HepG2 (cell line): ENCODE measurements around the gene C1orf21. TPM values are rescaled to one million over a fixed set of nuclear protein-coding genes. Genes with fewer than 3 reads are reported as not detected.

Experiments used
- ATAC-seq: fragments of 200-7000 bp; cut with Tn5 transposase; 3 replicates; pipeline ENCODE4 v1.9.1; 2020; ENCODE audit warnings: mild to moderate bottlenecking, moderate library complexity
- BruUV-seq: library from RNA; stranded (reverse); fragments of 400-500 nt; replicated peaks from 2 replicates; lab custom pipeline; 2021; lab: Mats Ljungman, UMichigan
- CTCF ChIA-PET: fragments of 300-600 bp; formaldehyde crosslinking; extraction: SDS; loops from one replicate; lab custom pipeline; 2021; ENCODE audit warnings: low total read pairs, inconsistent platforms, low intra/inter-chr PET ratio; lab: Yijun Ruan, JAX
- POLR2A ChIA-PET: fragments of 350-600 bp; sonication (Branson Sonifier 250); formaldehyde crosslinking; loops from one replicate; lab custom pipeline; 2020; ENCODE audit warnings: antibody characterized with exemption, inconsistent platforms; lab: Yijun Ruan, JAX
- DNase-seq: peaks from one replicate; pipeline ENCODE4 v3.0.0-alpha.2; 2015; ENCODE audit warnings: low spot score
- FAIRE-seq: peaks from 3 replicates; lab custom pipeline; 2011; peaks lifted over from hg19 to GRCh38; lab: Jason Lieb, UNC
- H2AFZ ChIP-seq: one replicate; pipeline ENCODE4 v1.6.1; 2011; ENCODE audit warnings: low read length, inconsistent platforms
- H3K27ac ChIP-seq: fragments of 300-600 bp; 3 replicates; pipeline ENCODE4 v1.8.0; 2011; ENCODE audit warnings: mixed run types, mild to moderate bottlenecking, mixed read lengths, low read length, inconsistent platforms; ENCODE audit not compliant: insufficient read depth; ENCODE audit errors: extremely low read length
- H3K27me3 ChIP-seq, 2 experiments: fragments of 200-600 bp in 1 of 2; 2 replicates in 1 of 2; 3 replicates in 1 of 2; pipeline versions ENCODE4 v1.6.0 to v1.8.0; 2011; ENCODE audit warnings: low read length in 2 of 2, mild to moderate bottlenecking in 2 of 2, moderate library complexity in 2 of 2, inconsistent platforms in 1 of 2; ENCODE audit not compliant: insufficient read depth in 2 of 2, control insufficient read depth in 1 of 2
- H3K36me3 ChIP-seq, 2 experiments: fragments of 200-600 bp in 1 of 2; replicated peaks in 1 of 2; 2 replicates in 1 of 2; 3 replicates in 1 of 2; pipeline versions ENCODE4 v1.5.1 to v1.8.0; 2011; ENCODE audit warnings: low read length in 2 of 2, inconsistent platforms in 1 of 2; ENCODE audit not compliant: insufficient read depth in 2 of 2, control insufficient read depth in 1 of 2
- H3K4me1 ChIP-seq: 2 replicates; pipeline ENCODE4 v1.5.1; 2012; ENCODE audit warnings: low read length, inconsistent platforms; ENCODE audit not compliant: insufficient read depth
- H3K4me2 ChIP-seq: 2 replicates; pipeline ENCODE4 v1.6.0; 2011; ENCODE audit warnings: low read depth, low read length, inconsistent platforms
- H3K4me3 ChIP-seq, 3 experiments: fragments of 200-600 bp in 1 of 3; sonication (generic), shearing (Covaris generic) in 1 of 3; replicated peaks in 1 of 3; 2 replicates each; pipeline ENCODE4 v1.5.1; 2011 to 2016; ENCODE audit warnings: low read length in 3 of 3, inconsistent platforms in 2 of 3, low read depth in 2 of 3, mild to moderate bottlenecking in 2 of 3, control low read depth in 1 of 3, mixed read lengths in 1 of 3; ENCODE audit not compliant: insufficient read depth in 1 of 3
- H3K79me2 ChIP-seq: one replicate; pipeline ENCODE4 v1.6.1; 2011; ENCODE audit warnings: low read length, inconsistent platforms; ENCODE audit not compliant: insufficient read depth
- H3K9ac ChIP-seq: 2 replicates; pipeline ENCODE4 v1.6.0; 2011; ENCODE audit warnings: mild to moderate bottlenecking, low read depth, low read length, inconsistent platforms; ENCODE audit not compliant: insufficient read depth
- H3K9me3 ChIP-seq: 2 replicates; pipeline ENCODE4 v1.5.1; 2012; ENCODE audit warnings: mild to moderate bottlenecking, low read length
- H4K20me1 ChIP-seq: 2 replicates; pipeline ENCODE4 v1.6.0; 2011; ENCODE audit warnings: inconsistent platforms, mild to moderate bottlenecking, low read length, moderate library complexity; ENCODE audit not compliant: insufficient read depth
- ARID2 ChIP-seq: sonication (generic); formaldehyde crosslinking; IDR thresholded peaks from 2 replicates; pipeline ENCODE4 v1.8.1; 2022; ENCODE audit warnings: mild to moderate bottlenecking, missing genetic modification reagents, borderline replicate concordance
- FOXK2 ChIP-seq: fragments of 450-650 bp; IDR thresholded peaks from 2 replicates; pipeline ENCODE4 v1.6.1; 2016
- FOXP1 ChIP-seq, 2 experiments: fragments of 450-650 bp in 1 of 2; IDR thresholded peaks; 2 replicates each; pipeline ENCODE4 v1.6.1; 2017 to 2018; ENCODE audit warnings: antibody characterized with exemption in 1 of 2
- GLI4 ChIP-seq: sonication (generic); formaldehyde crosslinking; IDR thresholded peaks from 2 replicates; pipeline ENCODE4 v1.5.1; 2020; ENCODE audit warnings: missing genetic modification reagents, mild to moderate bottlenecking, moderate library complexity, borderline replicate concordance
- HCFC1 ChIP-seq: fragments of 150-350 bp; IDR thresholded peaks from 2 replicates; pipeline ENCODE4 v1.6.1; 2014; ENCODE audit warnings: low read depth, low read length
- KDM4B ChIP-seq: sonication (generic); formaldehyde crosslinking; IDR thresholded peaks from 2 replicates; pipeline ENCODE4 v1.4.0; 2020; ENCODE audit warnings: missing genetic modification reagents
- KLF12 ChIP-seq: sonication (generic); formaldehyde crosslinking; IDR thresholded peaks from 2 replicates; pipeline ENCODE4 v1.4.0; 2020; ENCODE audit warnings: missing genetic modification reagents, borderline replicate concordance
- KLF16 ChIP-seq, 2 experiments: sonication (generic) in 1 of 2; formaldehyde crosslinking in 1 of 2; IDR thresholded peaks; 2 replicates each; pipeline versions ENCODE4 v1.6.1 to v1.8.0; 2016 to 2023; ENCODE audit warnings: missing genetic modification reagents in 2 of 2, missing compliant biosample characterization in 1 of 2
- MTF2 ChIP-seq: sonication (generic); formaldehyde crosslinking; IDR thresholded peaks from 2 replicates; pipeline ENCODE4 v1.5.0; 2020; ENCODE audit warnings: missing genetic modification reagents, borderline replicate concordance
- NCOA2 ChIP-seq: sonication (generic); formaldehyde crosslinking; IDR thresholded peaks from 2 replicates; pipeline ENCODE4 v1.8.0; 2022; ENCODE audit warnings: inconsistent platforms
- PITX1 ChIP-seq: sonication (generic); formaldehyde crosslinking; IDR thresholded peaks from 2 replicates; pipeline ENCODE4 v1.5.1; 2020; ENCODE audit warnings: mild to moderate bottlenecking, missing genetic modification reagents
- ZFP1 ChIP-seq: IDR thresholded peaks from 2 replicates; pipeline ENCODE4 v1.6.1; 2016
- ZNF296 ChIP-seq: sonication (generic); formaldehyde crosslinking; conservative IDR thresholded peaks from 2 replicates; pipeline ENCODE4 v1.5.0; 2020; ENCODE audit warnings: mild to moderate bottlenecking, missing genetic modification reagents
- ZNF564 ChIP-seq: sonication (generic); formaldehyde crosslinking; IDR thresholded peaks from 2 replicates; pipeline ENCODE4 v1.8.1; 2023; ENCODE audit warnings: mild to moderate bottlenecking, missing genetic modification reagents
- WGBS: methylation state at CpG from one replicate; pipeline ENCODE4 v1.1.6; 2017; ENCODE audit warnings: low lambda C conversion rate; 5-methylcytosine and 5-hydroxymethylcytosine counted together
- in situ Hi-C: cut with HindIII; loops from 2 replicates; pipeline ENCODE4 v1.10.0; 2017; ENCODE audit warnings: low pct_unique_long_range_greater_than_20kb; ENCODE audit not compliant: extremely low pct_ligation_motif_present
- intact Hi-C: fragments of 100-400 bp; cut with micrococcal nuclease; formaldehyde crosslinking; loops from one replicate; pipeline ENCODE4 v1.10.0; 2022; ENCODE audit not compliant: unreplicated experiment
- polyA plus RNA-seq, 8 experiments: library from polyadenylated mRNA; depleted of rRNA in 3 of 8; stranded (reverse) in 7 of 8; unstranded in 1 of 8; fragments of >200 nt; fragmentation: Illumina TruSeq in 4 of 8; extraction: Trizol in 4 of 8; gene quantifications; 2 replicates each; pipeline versions ENCODE4 v1.2.1 to v1.2.3, GENCODE V29; 2011 to 2016; ENCODE audit warnings: low read depth in 4 of 8, missing spikeins in 1 of 8, mixed read lengths in 1 of 8; ENCODE audit not compliant: insufficient read depth in 1 of 8
- total RNA-seq, 5 experiments: library from RNA; depleted of rRNA; stranded (reverse); fragments of >200 nt; fragmentation: Illumina TruSeq; extraction: Trizol; gene quantifications; 2 replicates each; pipeline ENCODE4 v1.2.3, GENCODE V29; 2016; ENCODE audit warnings: low read depth in 1 of 5
- TF ChIP-seq, protein P1 (sequence below): sonication (generic); formaldehyde crosslinking; IDR thresholded peaks from 2 replicates; pipeline ENCODE4 v1.4.0; 2020; ENCODE audit warnings: mild to moderate bottlenecking, missing genetic modification reagents
- TF ChIP-seq, protein P2 (sequence below): sonication (generic); formaldehyde crosslinking; IDR thresholded peaks from 2 replicates; pipeline ENCODE4 v1.4.0; 2020; ENCODE audit warnings: mild to moderate bottlenecking, low read depth, missing genetic modification reagents

C1orf21 gene
- total and polyA plus RNA-seq, 2 of the 13 experiments (the other 11 are each of a cell fraction or from before 2014, with no cell fraction given), result not detected

DNA sequence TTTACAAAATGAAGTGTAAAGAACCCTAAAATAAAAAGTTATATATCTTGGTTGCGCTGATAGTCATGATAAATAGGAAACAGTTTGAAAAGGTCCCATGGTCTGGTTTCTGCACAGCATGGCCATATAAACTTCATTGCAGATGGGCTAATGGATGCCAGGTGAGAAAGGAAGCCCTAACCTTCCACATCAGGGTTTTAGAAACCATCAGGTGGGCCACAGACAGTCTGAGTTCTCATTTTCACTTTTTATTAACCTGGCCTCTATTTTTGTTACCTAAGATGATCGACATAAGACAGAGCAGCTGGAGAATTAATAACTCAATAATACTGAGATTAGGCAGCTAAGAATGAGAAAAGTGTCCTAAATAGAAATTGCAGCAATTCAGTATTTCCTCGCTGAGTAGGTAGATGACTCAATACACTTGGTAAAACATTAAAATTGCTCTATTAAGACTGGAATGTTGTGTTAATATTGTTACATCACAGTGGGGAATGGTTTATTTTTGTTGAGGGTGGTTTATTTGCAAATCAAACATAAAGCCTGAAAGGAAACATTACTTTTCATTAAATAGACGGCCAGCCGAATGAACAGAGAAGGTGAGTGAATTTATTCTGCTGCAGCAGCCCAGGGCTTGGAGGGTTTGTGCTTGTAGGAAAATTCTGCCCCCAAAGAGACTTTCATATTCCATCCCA is 21.1 kb downstream of the C1orf21 start:
- Histone ChIP-seq H3K9me3 (no peaks in the 10 kb centered on the region), H2AFZ (no peak overlapping the region), H3K79me2 (no peaks in the 10 kb centered on the region), H3K27ac (no peak overlapping the region), H4K20me1 (no peaks in the 10 kb centered on the region), H3K27me3 (no peaks in the 10 kb centered on the region), H3K9ac (no peak overlapping the region), H3K36me3 (no peaks in the 10 kb centered on the region), H3K4me2 (no peak overlapping the region), H3K4me3 (no peak overlapping the region), H3K4me1 (no peaks in the 10 kb centered on the region)
- WGBS, result 6% methylated on average over 5 of the region's 5 CpGs
- TF ChIP-seq ZNF296 (CRISPR knock-in tag) (no peak), KLF12 (CRISPR knock-in tag) (no peak), MTF2 (CRISPR knock-in tag) (no peak), GLI4 (no peak), PITX1 (no peak), KLF16 (CRISPR knock-in tag; IDR thresholded peaks at IDR 0.05) (no peak), ZFP1 (CRISPR knock-in tag) (no peak), ZNF564 (CRISPR knock-in tag) (no peak), NCOA2 (CRISPR knock-in tag) (no peak), KDM4B (CRISPR knock-in tag) (no peak), FOXP1 (IDR thresholded peaks at IDR 0.05) (no peak), FOXP1 (CRISPR knock-in tag; IDR thresholded peaks at IDR 0.05) (no peak), HCFC1 (no peak), ARID2 (CRISPR knock-in tag) (no peak), FOXK2 (no peak)
- TF ChIP-seq, protein P1, sequence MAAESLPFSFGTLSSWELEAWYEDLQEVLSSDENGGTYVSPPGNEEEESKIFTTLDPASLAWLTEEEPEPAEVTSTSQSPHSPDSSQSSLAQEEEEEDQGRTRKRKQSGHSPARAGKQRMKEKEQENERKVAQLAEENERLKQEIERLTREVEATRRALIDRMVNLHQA (CRISPR knock-in tag), result no peak
- TF ChIP-seq, protein P2, sequence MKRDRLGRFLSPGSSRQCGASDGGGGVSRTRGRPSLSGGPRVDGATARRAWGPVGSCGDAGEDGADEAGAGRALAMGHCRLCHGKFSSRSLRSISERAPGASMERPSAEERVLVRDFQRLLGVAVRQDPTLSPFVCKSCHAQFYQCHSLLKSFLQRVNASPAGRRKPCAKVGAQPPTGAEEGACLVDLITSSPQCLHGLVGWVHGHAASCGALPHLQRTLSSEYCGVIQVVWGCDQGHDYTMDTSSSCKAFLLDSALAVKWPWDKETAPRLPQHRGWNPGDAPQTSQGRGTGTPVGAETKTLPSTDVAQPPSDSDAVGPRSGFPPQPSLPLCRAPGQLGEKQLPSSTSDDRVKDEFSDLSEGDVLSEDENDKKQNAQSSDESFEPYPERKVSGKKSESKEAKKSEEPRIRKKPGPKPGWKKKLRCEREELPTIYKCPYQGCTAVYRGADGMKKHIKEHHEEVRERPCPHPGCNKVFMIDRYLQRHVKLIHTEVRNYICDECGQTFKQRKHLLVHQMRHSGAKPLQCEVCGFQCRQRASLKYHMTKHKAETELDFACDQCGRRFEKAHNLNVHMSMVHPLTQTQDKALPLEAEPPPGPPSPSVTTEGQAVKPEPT, result no peak
- CTCF ChIA-PET, result no interaction called here
- in situ Hi-C loops (no loop called here), intact Hi-C loops (no loop called here)
- POLR2A ChIA-PET, result no interaction called here
- no TSS peak for BruUV-seq
- ATAC-seq (no peak), FAIRE-seq (no peak), DNase-seq (no peak)
